Stimulated activated CD8-positive, alpha-beta memory T cell treated with anti-CD3 and anti-CD28 coated beads, Interleukin-7, amount 100 ng/mL, for 1 hour (primary cell): Measurements from ENCODE around the gene UBALD1.
A peak's percentile ranks its signal among the peaks of the same experiment; 100 is the strongest.

Experiments
- DNase-seq, 2 donors: peaks; one replicate each; pipeline ENCODE4 v3.0.0-alpha.2; 2020; ENCODE audit warnings: low read depth in 2 of 2

UBALD1 gene

DNA sequence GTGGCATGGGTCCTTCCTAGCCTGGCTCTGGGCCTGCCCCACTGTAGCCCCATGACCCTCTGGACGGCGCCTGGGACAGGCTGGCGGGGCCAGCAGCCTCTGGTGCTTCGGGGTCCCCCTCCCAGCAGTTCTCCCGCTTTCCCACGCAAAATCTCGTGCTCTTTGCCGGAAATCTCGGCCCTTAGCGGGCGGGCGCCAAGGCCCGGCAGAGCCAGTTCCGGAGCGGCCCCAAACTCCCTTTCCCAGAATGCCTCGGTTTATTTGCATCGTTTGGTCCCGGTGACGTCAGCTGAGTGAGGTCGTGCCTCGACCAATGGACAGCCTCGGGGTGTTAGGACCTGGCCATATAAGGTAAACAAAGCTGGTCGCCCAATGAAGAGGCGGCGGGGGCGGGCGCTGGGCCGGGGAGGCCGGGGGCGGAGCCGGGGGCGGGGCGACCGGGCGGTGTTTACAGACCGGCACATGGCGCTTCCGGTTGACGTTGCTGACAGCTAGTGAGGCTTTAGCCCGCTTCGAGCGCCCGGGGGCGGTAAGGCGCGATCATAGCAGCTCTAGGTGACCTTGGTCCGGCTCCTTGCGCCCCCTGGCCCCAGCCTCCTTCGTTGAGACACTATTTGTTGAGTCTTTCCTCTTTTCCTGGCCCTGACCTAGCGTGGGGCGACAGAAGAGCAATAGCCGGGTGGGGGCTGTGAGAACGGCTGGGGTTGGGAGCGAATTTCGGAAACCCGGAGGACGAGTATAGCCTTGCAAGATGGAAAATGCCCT, 1.5 kb upstream of the UBALD1 start:
- DNase-seq, result peak; percentile 95 to 96

DNA sequence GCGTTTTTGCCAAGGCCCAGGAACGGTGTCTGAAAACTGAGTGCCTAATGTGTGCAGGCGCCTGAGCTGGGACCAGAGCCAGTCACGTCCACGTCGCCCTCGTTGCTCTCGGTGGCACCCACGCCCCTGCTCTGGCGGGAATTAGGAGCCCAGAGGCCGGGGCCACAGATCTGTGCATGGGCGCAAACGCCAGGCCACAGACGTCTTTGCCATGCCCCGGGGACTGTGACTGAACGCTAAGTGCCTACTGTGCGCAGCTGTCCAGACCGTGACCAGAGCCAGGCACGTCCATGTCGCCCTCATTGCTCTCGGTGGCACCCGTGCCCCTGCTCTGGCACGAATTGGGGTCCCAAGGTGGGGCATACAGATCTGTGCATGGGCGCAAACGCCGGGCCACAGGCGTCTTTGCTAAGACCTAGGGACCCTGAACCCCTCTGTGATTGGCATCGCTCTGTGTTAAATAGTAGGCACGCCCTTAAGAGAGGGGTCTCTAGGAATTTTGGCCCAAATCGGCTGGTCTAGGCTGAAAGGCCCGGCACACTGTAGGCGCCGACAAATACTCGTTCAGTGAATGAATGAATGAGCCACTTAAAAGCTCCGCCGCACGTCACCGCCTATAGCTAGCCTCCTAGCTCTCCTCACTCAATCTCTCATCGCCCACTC, 827 bp upstream of the UBALD1 start:
- no peak for DNase-seq

DNA sequence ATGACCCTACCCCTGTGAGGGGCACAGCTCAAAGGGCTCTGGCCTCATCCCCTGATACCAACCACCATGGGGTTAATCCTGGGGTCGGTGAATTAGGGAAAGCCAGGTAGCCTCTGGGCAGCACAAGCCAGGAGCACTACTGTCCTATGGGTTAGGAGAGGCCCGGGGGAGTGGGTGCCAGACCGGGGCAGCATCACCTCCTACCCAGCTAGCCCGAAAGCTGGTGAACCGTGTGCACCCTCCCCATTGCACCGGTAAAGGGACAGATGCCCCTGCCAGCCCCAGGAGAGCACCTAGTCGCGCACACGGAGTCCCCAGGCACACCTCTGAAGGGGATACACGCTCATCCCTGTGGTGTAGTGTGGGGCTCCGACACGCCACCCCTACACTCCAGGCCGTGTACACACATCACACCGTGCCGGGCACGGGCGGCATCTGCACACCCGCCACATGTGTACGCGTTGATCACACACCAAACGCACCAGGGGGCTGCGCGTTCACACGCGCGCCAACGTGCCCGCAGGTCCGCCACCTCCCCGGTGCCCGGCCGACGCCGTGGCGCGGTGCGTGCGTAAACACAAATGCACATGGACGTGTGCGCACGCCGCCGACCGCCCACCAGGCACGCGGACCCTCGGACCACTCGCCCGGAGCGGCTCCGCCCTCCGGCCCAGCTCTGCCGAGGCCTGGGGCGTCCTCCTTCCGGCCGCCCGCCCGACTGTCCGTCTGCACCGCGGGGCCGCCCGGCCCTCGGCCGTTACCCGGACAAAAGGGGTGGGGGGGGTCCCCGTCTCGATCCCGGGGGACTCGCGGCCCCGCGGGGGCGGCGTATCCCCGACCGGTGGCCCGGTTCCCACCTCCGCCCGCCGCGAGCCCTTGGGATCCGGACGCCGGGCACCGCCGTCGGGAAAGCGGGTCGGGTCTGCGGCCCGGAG, 785 bp downstream of the UBALD1 start:
- no peak for DNase-seq

DNA sequence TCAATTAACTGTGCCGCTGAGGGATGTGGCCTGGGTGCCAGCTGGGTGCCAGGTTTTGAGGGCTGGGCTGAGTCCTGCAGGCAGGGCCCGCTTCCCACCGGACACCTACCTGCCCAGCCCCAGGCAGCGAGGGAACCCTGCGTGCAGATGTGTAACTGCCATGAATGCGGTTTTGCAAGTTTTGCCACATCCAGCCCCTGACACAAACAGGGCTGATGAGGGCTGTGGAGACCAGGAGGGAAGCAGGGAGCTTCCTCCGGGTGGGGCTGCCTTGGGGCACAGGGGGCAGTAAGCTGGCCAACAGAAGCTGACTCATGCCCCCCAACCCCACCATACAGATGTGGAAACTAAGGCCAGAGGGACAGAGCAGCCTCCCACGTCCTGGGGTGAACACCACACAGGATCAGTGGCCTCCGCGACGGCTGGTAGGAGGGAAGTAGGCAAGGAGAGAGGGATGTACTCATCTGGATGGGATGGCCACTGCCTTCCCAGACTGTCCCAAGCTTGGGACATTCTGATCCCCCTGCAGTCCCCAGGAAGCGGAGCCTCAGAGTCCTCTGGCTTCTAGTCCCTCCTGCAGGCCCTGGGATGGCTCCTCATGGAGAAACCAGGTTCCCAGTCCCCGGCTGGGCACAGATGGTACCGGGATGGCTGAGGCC, 1.6 kb downstream of the UBALD1 start:
- no peak for DNase-seq

DNA sequence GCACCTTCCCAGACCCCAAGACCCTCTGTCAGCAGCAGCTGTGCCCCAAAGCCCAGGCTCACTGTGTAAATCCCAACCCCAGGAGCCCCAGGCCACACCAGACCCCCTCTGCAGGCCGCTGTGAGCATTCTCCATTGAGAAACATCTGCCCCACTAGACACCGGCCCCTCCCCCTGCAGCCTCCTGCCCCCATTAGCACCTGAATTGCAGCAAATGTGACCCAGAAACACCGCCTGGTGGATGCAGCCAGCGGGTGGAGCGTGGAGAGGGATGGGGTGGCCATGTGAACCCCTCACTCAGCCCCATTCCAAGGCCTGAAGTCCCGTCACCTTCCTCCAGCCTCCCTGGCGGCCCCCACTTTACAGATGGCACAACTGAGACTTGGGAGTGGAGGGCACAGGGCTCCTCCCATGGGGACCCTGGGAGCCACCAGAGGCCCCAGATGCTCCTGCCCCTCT, 2.2 kb downstream of the UBALD1 start:
- no peak for DNase-seq

DNA sequence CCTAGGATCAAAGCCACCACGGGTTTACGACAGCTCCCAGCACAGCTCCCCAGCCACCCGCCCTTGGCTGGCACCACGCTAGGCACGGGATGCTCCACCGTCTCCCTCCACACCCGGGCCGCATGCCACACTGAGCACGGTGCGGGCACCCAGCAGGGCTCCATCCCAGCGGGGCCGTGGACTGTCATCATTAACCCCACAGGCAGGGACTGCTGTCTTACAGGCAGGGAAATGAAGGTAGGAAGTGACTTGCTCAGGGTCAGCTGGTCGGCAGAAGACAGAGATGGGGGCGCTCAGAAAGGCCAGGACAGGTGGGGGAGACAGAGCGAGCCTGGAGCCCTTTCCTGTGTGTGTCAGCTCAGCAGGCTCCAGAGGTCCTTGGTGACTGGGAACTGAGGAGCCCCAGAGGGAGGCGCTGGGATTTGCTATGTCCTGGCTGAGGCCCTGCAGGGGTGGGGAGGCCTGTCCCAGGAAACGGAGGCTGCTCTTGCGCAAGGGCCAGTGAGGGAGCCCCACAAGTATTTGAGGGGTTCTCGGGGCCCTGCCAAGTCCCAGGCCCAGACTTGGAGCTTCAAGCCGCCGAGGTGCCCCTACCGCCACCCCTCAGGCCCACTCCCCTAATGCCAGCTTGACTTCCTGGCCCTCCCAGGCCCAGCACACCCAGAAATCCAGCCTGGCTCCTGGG, 3.2 kb downstream of the UBALD1 start:
- no peak for DNase-seq

DNA sequence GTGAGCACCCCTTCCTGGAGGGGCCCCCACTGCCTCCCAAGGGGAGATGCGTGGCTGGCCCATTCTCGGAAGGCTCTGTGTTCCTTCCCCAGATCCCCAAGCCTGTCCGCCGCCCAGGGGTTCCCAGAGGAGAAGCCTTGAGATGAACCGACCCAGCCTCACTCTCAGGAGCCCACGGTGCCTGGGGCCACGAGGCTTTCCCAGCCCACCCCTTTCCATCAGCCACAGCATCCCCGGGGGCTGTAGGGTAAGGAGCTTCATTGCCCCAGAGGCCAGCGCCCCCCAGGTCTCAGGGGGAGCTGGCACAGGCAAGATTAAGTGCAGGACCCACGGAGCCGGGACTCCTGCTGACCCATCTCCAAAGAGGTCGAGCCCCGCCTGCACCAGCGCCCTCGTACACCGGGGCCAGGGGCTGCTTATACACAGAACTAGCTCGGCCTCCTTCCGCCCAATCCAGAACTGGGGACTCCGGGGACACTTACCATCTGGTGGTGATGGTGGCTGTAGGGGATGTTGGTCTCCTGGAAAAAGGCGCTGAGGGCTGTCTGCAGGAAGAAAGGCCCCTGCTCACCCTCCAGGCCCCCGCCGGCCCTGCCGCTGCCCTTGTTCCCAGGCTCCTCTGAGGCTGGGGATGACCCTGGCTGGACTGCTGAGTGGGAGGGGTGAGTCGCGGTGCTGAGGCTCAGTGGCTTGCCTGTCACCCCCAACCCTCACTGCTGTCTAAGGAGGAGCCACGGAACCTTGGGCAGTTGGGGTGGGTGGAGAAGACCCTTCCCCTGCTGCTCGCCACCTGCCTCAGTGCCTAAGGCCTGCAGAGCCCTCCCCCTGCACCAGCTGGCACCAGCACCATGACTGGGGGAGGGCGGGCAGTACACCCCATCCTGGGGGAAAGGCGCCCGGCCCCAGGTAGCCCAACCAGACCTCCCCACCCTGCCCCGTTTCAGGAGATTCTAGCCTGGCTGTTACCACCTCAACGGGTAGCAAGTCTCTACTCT, 4.4 kb downstream of the UBALD1 start:
- DNase-seq, result no peak

DNA sequence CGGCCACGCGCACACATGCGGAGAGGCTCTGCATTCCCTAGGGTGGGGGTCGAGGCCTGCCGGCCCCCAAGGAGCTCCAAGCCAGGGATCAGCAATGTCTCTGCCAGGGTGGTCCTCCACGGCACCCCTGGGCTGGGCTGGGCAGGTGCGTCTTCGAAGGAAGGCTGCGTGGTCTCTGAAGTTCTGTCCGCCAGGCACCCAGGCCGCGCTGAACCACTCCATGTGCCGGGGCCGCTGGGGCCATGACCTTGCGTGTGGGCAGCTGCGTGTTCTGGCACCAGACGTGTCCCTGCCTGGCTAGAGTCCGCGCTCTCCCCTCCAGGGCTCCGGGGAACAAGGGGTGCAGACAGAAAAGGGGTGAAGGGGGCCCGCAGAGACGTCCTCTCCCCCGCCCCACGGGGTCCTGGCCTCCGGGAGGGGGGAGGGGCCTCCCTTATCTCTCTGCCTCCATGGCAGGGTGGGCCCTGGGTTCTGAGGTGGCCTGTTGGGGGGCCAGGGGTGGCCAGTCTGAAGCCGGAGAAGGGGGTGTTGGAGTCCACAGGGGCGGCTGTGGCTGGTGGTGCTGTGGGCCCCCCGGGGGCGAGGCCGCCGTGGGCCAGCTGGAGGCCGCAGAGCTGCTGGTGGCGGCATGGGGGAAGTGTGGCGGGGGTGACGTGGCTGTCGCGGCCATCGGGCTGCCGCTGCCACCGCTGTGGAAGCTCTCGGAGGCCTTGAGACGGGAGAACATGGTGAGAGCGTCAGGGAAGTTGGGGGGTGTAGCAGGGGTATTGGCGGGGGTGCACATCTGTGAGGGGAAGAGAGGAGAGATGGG, 5.3 kb downstream of the UBALD1 start:
- no peak for DNase-seq

DNA sequence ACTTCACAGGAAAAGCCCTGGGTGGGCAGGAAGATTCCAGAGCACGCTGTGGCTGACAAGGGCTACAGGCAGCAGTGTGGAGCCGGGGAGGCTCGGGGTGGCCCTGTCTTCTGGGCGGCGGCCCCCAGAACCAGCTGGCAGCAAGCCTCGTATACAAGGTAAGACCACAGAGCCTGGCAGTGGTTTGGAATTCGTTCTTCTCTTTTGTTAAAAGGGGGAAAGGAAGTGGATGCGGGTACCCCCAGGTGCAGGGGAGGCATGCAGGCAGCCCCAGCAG, 6.0 kb downstream of the UBALD1 start:
- DNase-seq, result no peak

DNA sequence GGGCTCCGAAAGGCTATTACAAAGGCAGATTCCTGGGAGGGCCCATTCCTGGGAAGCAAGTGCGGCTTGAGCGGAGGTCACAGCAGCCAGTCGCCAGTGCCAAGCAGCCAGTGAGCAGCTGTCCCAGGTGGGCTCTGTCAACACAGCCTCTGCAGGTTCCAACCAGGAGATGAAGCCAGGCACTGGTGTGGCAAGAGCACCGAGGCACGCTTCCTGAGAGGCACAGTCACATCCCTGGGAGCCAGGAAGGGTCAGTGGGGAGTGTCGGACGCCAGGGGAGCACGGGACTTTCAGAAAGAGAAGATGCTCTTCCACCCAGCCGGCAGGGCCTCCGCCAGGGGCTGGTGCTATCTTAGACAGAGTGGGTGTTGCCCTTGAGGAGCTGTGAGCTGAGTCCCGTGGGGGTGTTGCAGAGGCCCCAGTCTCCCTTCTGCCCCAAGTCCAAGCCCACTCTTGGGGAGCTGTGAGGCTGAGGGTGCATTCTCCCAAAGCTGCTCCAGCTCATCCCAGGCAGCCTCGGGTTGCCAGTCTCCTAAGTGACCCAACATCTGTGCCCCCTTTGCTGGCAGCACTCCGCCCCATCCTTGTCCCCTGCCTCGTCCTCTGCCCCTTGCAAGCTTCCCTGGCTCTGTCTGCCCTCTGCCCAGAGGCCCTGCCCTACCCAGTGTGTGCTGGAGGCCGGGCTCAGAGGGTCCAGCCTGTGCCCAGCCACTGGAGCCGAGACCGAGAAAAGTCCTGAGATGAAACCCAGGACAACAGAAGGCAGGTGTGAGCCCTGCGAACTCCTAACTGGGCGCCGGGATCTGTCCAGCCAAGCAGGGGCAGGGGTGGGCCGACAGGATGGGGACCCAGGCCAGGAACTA, 6.6 kb downstream of the UBALD1 start:
- DNase-seq, result no peak

DNA sequence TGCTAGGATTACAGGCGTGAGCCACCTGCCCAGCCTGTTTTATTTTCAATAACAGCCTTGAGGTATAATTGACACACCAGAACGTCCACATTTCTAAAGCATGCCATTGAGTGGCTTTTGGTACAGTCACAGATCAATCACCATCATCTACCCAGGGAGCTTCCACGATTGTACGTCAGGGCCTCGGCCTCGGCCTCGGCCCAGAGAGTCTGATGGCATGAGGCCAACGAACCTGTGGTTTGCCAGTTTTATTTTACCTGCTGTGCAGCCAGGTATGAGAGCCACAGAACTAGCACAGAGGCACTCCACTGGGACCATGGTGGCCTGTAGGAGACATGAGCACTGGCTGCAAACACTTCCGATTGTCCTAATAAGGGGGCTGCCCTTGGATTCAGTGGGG, 8.3 kb downstream of the UBALD1 start:
- no peak for DNase-seq

DNA sequence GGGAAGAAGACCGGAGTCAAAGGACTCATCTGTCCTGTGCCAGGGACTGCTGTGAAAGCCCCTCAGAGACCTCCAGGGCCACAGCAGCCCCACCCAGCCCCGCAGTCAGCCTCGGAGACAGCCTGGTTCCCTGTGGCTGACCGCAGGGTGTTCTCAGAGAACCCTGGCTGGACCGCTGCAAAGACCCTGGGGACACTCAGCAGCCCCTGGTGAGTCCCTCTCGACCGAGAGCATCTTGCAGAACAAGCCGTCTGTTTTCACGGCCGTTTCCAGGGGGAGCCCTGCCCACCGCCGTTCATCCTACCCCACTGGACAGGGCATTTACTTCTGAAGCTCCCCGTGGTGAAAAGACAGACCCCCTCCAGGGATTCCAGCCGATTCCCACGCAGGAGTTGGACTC, 10.3 kb downstream of the UBALD1 start:
- no peak for DNase-seq

DNA sequence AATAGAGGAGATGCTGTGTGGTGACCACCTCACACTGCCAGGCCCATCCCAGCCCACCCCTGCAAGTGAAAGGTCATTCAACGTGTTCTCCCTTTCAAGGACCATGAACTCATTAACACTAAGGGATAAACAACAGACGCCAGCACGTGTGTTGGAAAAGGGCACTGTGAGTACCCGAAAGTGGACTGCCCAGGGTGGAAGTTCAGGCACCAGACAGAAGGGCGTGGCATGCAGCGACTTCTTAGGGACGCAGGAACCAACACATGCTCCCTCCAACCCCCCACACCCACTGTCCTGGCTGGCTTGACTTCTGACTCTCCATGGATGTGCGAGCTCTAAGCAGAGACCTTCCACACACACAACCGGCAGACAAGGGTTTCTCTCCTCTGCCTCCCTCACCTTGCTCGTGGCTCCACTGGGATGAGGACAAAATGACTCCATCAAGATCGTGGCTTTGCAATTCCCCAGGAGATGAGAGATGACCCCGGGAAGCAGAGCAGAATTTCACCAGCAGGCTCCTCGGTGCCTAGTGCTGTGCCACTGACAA, 11.0 kb downstream of the UBALD1 start:
- no peak for DNase-seq

DNA sequence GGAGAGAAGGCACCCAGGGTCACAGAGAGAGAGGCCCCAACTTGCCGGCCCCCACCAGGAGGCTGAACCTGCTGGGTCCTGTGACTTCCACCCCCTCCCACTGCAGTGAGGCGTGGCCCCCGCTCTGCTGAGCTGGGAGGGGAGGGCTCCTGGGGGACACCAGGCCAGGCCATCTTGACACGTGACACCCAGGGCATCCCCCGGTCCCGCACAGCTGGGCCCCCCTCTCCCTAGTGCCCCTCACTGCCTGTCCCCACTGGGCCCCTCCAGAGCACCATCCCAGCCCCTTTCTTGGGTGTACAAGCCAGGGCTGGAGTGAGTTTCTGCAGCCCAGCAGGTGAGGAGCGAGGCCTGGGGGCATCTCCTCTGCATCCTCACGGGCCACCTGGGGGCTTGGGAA, 12.4 kb downstream of the UBALD1 start:
- DNase-seq, result no peak

DNA sequence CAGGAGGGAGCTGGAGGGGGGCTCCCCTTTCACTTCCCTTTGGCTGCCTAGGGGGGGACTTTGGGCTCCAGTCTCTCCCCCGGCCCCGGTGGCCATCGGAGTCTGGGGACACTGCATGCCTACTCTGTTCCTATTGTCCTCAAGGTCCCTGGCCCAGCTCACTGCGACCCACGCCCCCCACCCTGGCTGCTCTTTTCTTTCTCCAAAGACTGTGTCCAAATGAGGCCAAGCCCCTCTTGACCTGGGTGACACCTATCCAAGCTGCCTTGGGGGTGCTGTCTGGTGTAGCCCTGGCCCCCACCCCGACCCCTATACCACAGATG, 12.9 kb downstream of the UBALD1 start:
- no peak for DNase-seq

DNA sequence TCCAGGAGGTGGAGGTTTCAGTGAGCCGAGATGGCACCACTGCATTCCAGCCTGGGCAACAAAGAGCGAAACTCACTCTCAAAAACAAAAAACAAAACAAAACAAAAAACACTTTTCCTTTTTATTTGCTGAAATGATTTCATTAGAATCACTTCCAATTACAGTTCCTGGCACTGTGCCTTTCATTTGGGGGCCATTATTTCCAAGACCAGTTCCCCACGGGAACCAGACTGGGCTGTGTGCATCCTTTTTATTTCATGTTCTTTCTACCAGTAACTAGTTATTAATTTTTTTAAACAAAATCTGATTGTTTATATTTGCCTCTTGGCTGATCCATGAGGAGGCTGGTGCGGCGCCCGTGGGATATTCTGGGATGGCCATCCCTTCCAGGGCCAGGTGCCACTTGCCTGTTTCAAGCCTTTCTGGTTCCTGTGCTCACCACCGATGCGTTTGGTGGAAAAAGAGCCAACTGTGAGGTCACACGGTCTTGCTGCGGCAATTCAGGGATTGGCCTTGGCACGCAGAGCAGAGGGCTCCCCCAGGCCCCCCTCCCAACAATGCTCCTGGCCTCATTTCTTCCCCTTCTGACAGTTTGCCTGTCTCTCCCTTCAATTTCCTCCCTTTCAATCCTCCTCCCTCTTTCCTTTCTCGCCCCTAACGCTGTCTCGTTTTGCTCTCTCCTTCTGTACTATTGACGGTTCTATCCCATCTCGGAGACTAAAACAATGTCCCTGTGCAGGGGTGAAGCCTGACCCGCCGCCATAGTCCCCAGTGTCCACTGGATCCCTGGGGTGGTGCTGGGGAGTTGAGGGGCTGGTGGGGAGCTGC, 13.4 kb downstream of the UBALD1 start:
- no peak for DNase-seq

DNA sequence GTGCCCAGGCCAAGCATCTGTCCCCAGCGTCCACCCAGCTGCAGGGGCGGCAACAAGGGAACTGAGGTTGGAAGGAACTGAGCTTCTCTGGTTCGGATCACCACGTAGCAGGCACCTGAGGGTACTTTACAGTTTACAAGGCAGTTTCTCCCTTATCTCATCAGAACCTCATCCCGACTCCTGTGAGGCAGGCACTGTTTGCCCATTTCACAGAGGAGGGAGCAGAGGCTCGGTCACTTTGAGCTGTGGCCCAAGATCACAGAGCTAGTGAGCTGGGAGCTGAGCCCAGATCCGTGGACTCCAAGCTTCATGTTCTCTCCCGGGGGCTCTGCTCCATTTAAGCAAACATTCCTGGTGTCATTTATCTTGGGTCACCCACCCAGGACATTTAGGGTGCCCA, 15.1 kb downstream of the UBALD1 start:
- DNase-seq, result no peak
